ENCODE measurements around the gene CD72. TPM values are rescaled to one million over a fixed set of nuclear protein-coding genes. Genes with fewer than 3 reads are reported as not detected.

CD72 gene
- total and polyA plus RNA-seq, 4 experiments from 2014 or later = 1.4 to 6.5 (median 3.1) TPM

GRCh38 chr9:35651956-35652828 is 34.0 kb upstream of the CD72 start:
- no peaks in the 10 kb centered on the region for H3K27me3 ChIP-seq (ENCODE audit: insufficient read depth, low read length)
- no peaks in the 10 kb centered on the region for H3K36me3 ChIP-seq (ENCODE audit: insufficient read depth, low read length)
- no peak overlapping the region for H3K4me3 ChIP-seq (ENCODE audit: low read length in 2 of 2)
- H3K9me3 Mint-ChIP-seq = peaks cover 0 to 2% (median 0%) of the 10 kb centered on the region in 8 donors
- peak overlapping the region; percentile 29 for H3K27ac ChIP-seq (ENCODE audit: low read depth, low read length)
- ChIA-PET POLR2A (ENCODE audit: partially characterized antibody) (interaction anchor here (2.0 to 10.7 kb wide), 5 partner anchors 8 to 48 kb away, joined by 4 to 420 read pairs (median 148); partner anchors contain the start of genes ARHGEF39, CCDC107, CD72 and RMRP), CTCF (ENCODE audit: partially characterized antibody) (interaction anchor here (7.9 to 19.4 kb wide), 4 partner anchors 11 to 78 kb away, joined by 145 to 260 read pairs (median 197); partner anchors contain the start of genes ARHGEF39, CCDC107, CD72 and CREB3)
- H3K4me3 Mint-ChIP-seq = peak overlapping the region; percentile 63 to 98 (median 93)
- no peaks in the 10 kb centered on the region for H3K27me3 Mint-ChIP-seq
- intact Hi-C loops (cut with micrococcal nuclease) = no loop called here
- H3K36me3 Mint-ChIP-seq = peaks cover 5 to 20% of the 10 kb centered on the region in 2 donors
- H3K9me3 ChIP-seq (ENCODE audit: control insufficient read depth in 1 of 2, low read length in 2 of 2) = no peaks in the 10 kb centered on the region
- H3K4me1 Mint-ChIP-seq = peaks cover 41 to 79% (median 57%) of the 10 kb centered on the region in 4 donors
- H3K27ac Mint-ChIP-seq = peak overlapping the region; percentile 78 to 99 (median 96)
- no peak for DNase-seq
- H3K4me1 ChIP-seq (ENCODE audit: insufficient read depth, low read length) = peaks cover 59% of the 10 kb centered on the region

DNA sequence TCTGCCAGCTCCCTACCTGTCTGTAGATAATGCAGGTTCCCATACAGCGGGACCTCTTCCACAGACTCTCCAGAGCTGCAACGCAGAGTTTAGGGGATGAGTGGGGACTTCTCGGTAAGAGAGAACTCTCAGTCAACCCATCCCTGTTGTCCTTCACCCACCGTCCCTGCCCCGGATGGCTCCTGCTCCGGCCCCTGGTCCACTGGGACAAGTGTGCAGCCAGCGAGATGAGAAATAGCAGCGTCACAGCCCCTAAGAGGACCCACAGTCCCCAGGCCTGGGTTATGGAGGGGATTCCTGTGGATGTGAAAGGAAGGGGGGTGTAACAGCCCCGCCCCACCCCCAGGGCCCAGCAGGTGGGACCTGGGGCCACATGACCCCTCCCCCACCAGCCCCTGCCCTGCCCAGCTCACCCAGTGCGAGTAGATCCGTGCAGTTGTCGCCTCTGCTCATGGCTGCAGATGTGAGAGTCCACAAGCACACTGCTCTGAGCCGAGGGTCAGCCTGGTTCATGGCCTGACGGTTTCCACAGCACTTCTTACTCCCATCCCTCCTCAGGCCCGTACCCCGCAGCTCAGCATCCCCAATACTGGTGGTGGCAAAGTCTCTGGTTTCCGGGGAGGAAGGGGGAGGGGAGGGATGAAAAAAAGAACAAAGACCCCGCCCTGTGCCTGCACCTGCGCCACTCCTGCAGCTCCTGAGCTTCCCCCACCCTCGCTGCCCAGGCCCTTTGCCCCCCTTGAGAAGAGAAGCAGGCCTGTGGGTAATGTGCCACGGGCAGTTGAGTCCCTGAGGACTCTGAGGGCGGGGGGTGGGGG is 32.3 kb upstream of the CD72 start, which contains the start of gene SIT1:
Gene SIT1 (minus strand): TSS at position 591 of the 818 bp plus-strand sequence. CDS start 78 bp downstream, at position 513.
- POLR2A ChIA-PET (ENCODE audit: partially characterized antibody) = interaction anchor here (1.2 to 10.7 kb wide), 11 partner anchors 10 to 539 kb away, joined by 3 to 420 read pairs (median 27); partner anchors contain the start of genes ARHGEF39, CCDC107, CD72 and CREB3
- peak; percentile 35 to 59 (median 41) for DNase-seq
- peaks cover 31 to 79% (median 49%) of the 10 kb centered on the region in 4 donors for H3K4me1 Mint-ChIP-seq

GRCh38 chr9:35649431-35650340 is 31.5 kb upstream of the CD72 start:
- ChIA-PET POLR2A (ENCODE audit: partially characterized antibody) (interaction anchor here (0.7 to 10.7 kb wide), 14 partner anchors 9 to 538 kb away, joined by 3 to 420 read pairs (median 8); partner anchors contain the start of genes ARHGEF39, CCDC107, CD72 and CREB3), CTCF (ENCODE audit: partially characterized antibody) (interaction anchor here (0.8 to 19.4 kb wide), 10 partner anchors 14 to 452 kb away, joined by 3 to 260 read pairs (median 34); partner anchors contain the start of genes ARHGEF39, CCDC107, CREB3 and RMRP)
- peaks cover 65% of the 10 kb centered on the region for H3K4me1 ChIP-seq (ENCODE audit: insufficient read depth, low read length)
- intact Hi-C loops (cut with micrococcal nuclease) = loop anchor here (5.0 kb wide), 1 partner anchor 532 kb away; the partner anchor contains the start of gene ATOSB
- Mint-ChIP-seq H3K9me3 (no peaks in the 10 kb centered on the region), H3K4me1 (peaks cover 29 to 79% (median 49%) of the 10 kb centered on the region in 4 donors), H3K36me3 (peaks cover 5 to 25% of the 10 kb centered on the region in 2 donors), H3K4me3 (peak overlapping the region; percentile 93 to 98 (median 94)), H3K27me3 (no peaks in the 10 kb centered on the region), H3K27ac (peak overlapping the region; percentile 89 to 99 (median 96))
- H3K36me3 ChIP-seq (ENCODE audit: insufficient read depth, low read length) = no peaks in the 10 kb centered on the region
- H3K27ac ChIP-seq (ENCODE audit: low read depth, low read length) = peak overlapping the region; percentile 88
- peak overlapping the region; percentile 78 to 94 for H3K4me3 ChIP-seq (ENCODE audit: low read length in 2 of 2)
- no peaks in the 10 kb centered on the region for H3K27me3 ChIP-seq (ENCODE audit: insufficient read depth, low read length)
- peak; percentile 32 to 66 (median 52) for DNase-seq
- no peaks in the 10 kb centered on the region for H3K9me3 ChIP-seq (ENCODE audit: control insufficient read depth in 1 of 2, low read length in 2 of 2)

More for the DNA sequence above, 32.3 kb upstream of the CD72 start, which contains the start of gene SIT1:
- no peaks in the 10 kb centered on the region for H3K9me3 Mint-ChIP-seq
- Histone ChIP-seq H3K27ac (ENCODE audit: low read depth, low read length) (peak within 1 kb of the TSS; percentile 88), H3K4me1 (ENCODE audit: insufficient read depth, low read length) (peaks cover 56% of the 10 kb centered on the region), H3K9me3 (ENCODE audit: control insufficient read depth in 1 of 2, low read length in 2 of 2) (no peaks in the 10 kb centered on the region), H3K27me3 (ENCODE audit: insufficient read depth, low read length) (no peaks in the 10 kb centered on the region), H3K36me3 (ENCODE audit: insufficient read depth, low read length) (no peaks in the 10 kb centered on the region), H3K4me3 (ENCODE audit: low read length in 2 of 2) (peak within 1 kb of the TSS; percentile 78 to 94)
- no peaks in the 10 kb centered on the region for H3K27me3 Mint-ChIP-seq
- H3K4me3 Mint-ChIP-seq = peak within 1 kb of the TSS; percentile 93 to 98 (median 94)
- H3K27ac Mint-ChIP-seq = peak within 1 kb of the TSS; percentile 89 to 99 (median 96)
- CTCF ChIA-PET (ENCODE audit: partially characterized antibody) = interaction anchor here (0.8 to 19.4 kb wide), 8 partner anchors 13 to 451 kb away, joined by 3 to 260 read pairs (median 41); partner anchors contain the start of genes ARHGEF39, CCDC107, CREB3 and RMRP
- intact Hi-C loops (cut with micrococcal nuclease) = no loop called here
- H3K36me3 Mint-ChIP-seq = peaks cover 5 to 25% of the 10 kb centered on the region in 2 donors

DNA sequence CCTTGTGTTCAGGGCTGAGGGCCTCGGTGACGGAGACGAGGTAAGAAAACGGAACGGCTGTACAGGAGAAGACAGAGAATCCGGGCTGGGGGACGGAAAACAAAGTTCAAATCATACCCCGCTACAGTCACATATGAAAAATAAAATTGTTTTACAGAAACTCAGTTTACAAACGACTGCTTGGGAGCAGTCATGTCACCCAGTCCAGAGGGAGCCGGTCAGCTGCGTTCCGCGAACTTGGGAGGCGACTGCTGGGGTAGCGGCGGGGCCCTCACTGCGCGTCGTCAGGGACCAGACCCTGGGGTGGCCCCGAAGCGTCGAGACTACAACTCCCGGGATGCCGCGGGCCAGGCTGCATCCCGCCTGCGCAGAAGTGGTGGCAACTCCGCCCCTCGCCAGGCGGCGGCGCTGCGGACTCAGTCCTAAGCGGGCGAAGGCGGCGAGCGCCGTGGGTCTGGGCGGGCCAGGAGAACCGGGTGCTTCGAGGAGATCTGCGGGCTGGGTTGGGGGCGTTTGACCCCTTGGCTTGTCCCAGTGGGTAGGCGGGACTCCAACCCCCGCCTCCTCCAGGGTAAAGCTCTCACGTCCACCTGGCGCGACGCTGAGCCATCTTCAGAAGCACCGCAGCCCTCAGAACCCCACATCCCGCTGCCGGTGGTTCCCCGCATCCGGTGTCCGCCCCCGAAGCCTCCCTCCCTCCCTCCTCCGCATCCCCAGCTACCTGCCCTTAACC is 28.5 kb upstream of the CD72 start:
- POLR2A ChIA-PET (ENCODE audit: partially characterized antibody) = interaction anchor here (0.9 to 10.7 kb wide), 22 partner anchors 11 to 574 kb away, joined by 3 to 420 read pairs (median 8); partner anchors contain the start of genes ARHGEF39, CCDC107, CD72 and CREB3
- H3K9me3 Mint-ChIP-seq = no peaks in the 10 kb centered on the region
- peak overlapping the region; percentile 93 to 98 (median 94) for H3K4me3 Mint-ChIP-seq

GRCh38 chr9:35646153-35646532 is 27.9 kb upstream of the CD72 start:
- no peaks in the 10 kb centered on the region for H3K9me3 ChIP-seq (ENCODE audit: control insufficient read depth in 1 of 2, low read length in 2 of 2)
- POLR2A ChIA-PET (ENCODE audit: partially characterized antibody) = interaction anchor here (0.9 to 10.7 kb wide), 16 partner anchors 10 to 549 kb away, joined by 3 to 420 read pairs (median 13); partner anchors contain the start of genes ARHGEF39, CCDC107, CD72 and CREB3
- peak overlapping the region; percentile 93 to 98 (median 94) for H3K4me3 Mint-ChIP-seq
- H3K9me3 Mint-ChIP-seq = no peaks in the 10 kb centered on the region
- peak overlapping the region; percentile 89 to 99 (median 97) for H3K27ac Mint-ChIP-seq
- DNase-seq = peak in 1 of 5 donors; percentile 42
- no peaks in the 10 kb centered on the region for H3K27me3 Mint-ChIP-seq
- peaks cover 25 to 85% (median 43%) of the 10 kb centered on the region in 4 donors for H3K4me1 Mint-ChIP-seq
- H3K27me3 ChIP-seq (ENCODE audit: insufficient read depth, low read length) = no peaks in the 10 kb centered on the region
- CTCF ChIA-PET (ENCODE audit: partially characterized antibody) = interaction anchor here (1.0 to 19.4 kb wide), 19 partner anchors 8 to 529 kb away, joined by 3 to 260 read pairs (median 7); partner anchors contain the start of genes ARHGEF39, CA9, CCDC107 and CREB3
- H3K4me3 ChIP-seq (ENCODE audit: low read length in 2 of 2) = peak overlapping the region; percentile 78 to 96
- peak overlapping the region; percentile 88 for H3K27ac ChIP-seq (ENCODE audit: low read depth, low read length)
- H3K4me1 ChIP-seq (ENCODE audit: insufficient read depth, low read length) = peaks cover 50% of the 10 kb centered on the region
- peaks cover 10 to 27% of the 10 kb centered on the region in 2 donors for H3K36me3 Mint-ChIP-seq
- H3K36me3 ChIP-seq (ENCODE audit: insufficient read depth, low read length) = no peaks in the 10 kb centered on the region
- intact Hi-C loops (cut with micrococcal nuclease) = loop anchor here (1.0 to 5.0 kb wide), 8 partner anchors 11 to 529 kb away; partner anchors contain the start of genes ATOSB, CREB3, GBA2 and RGP1

More for the DNA sequence above, 28.5 kb upstream of the CD72 start:
- Histone ChIP-seq H3K27ac (ENCODE audit: low read depth, low read length) (peak overlapping the region; percentile 88), H3K4me3 (ENCODE audit: low read length in 2 of 2) (peak overlapping the region; percentile 78 to 96), H3K36me3 (ENCODE audit: insufficient read depth, low read length) (no peaks in the 10 kb centered on the region), H3K27me3 (ENCODE audit: insufficient read depth, low read length) (no peaks in the 10 kb centered on the region), H3K4me1 (ENCODE audit: insufficient read depth, low read length) (peaks cover 56% of the 10 kb centered on the region), H3K9me3 (ENCODE audit: control insufficient read depth in 1 of 2, low read length in 2 of 2) (no peaks in the 10 kb centered on the region)
- Mint-ChIP-seq H3K36me3 (peaks cover 5 to 27% of the 10 kb centered on the region in 2 donors), H3K27me3 (no peaks in the 10 kb centered on the region), H3K27ac (peak overlapping the region; percentile 89 to 99 (median 97)), H3K4me1 (peaks cover 29 to 87% (median 47%) of the 10 kb centered on the region in 4 donors)
- CTCF ChIA-PET (ENCODE audit: partially characterized antibody) = interaction anchor here (0.9 to 19.4 kb wide), 26 partner anchors 8 to 530 kb away, joined by 3 to 260 read pairs (median 4); partner anchors contain the start of genes ARHGEF39, CA9, CCDC107 and CREB3
- intact Hi-C loops (cut with micrococcal nuclease) = loop anchor here (1.0 to 5.0 kb wide), 9 partner anchors 11 to 529 kb away; partner anchors contain the start of genes ATOSB, CREB3, GBA2 and RGP1
- peak; percentile 91 to 95 (median 91) for DNase-seq

Measured in CD4-positive, alpha-beta memory T cell (primary cell).